Measurements from ENCODE around the gene ISYNA1. TPM values are rescaled to one million over a fixed set of nuclear protein-coding genes. Genes with fewer than 3 reads are reported as not detected.
"Not testable (repeated sequence)": the region's sequence is repeated elsewhere in the genome, so short reads cannot be mapped to it uniquely, and the experiment has no call there.

The ISYNA1 gene
- total RNA-seq, 1 experiment from 2014 or later, result 6.8 TPM

DNA sequence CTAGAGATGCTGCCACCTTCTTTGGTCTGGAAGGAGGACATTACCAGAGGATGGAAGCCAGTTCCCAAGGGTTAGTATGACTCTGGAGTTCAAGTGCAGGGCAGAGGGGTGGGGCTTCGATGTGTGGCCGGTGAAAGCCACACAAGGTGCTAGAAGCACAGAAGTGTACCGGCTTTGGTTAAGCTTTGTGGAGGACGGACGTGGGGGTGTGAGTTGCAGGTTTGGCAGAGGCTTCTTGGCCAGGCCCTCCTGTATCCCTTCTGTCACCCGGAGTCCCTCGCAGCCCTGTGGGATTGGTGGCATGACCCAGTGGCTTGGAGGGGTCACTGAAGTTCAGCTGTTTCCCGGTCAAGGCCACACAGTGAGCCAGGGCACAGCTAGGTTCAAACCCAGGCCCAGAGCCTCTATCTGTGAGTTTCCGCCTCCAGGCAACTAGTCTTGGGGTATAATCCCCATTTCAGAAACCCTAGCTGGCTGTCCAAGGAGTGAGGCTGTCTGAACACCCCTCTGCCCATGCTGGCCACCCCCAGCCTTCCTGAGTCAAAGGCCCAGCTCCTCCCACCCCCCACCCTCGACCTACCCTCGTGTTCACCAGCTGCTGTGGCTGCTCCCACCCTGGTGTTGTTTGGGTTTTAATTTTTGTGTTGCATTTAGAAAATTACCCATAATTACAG, 23.3 kb downstream of the ISYNA1 start:
- DNase-seq (ENCODE audit: unreplicated experiment), result no peak
- Mint-ChIP-seq H3K27ac (ENCODE audit: low read depth, unreplicated experiment) (no peak overlapping the region), H3K4me3 (ENCODE audit: unreplicated experiment) (no peak overlapping the region), H3K27me3 (ENCODE audit: insufficient read depth, unreplicated experiment) (no peaks in the 10 kb centered on the region), H3K9me3 (ENCODE audit: unreplicated experiment) (no peaks in the 10 kb centered on the region), H3K4me1 (ENCODE audit: insufficient read depth, unreplicated experiment) (peaks cover 16% of the 10 kb centered on the region), H3K36me3 (ENCODE audit: insufficient read depth, unreplicated experiment) (no peaks in the 10 kb centered on the region)
- ChIA-PET CTCF (interaction anchor here (0.5 to 6.7 kb wide), 11 partner anchors 16 to 208 kb away, joined by 3 to 118 read pairs (median 3); partner anchors contain the start of gene GDF15), POLR2A (interaction anchor here (0.7 kb wide), 2 partner anchors 37 to 133 kb away, joined by 3 to 4 read pairs; partner anchors contain the start of gene JUND)
- TF ChIP-seq, protein P1, sequence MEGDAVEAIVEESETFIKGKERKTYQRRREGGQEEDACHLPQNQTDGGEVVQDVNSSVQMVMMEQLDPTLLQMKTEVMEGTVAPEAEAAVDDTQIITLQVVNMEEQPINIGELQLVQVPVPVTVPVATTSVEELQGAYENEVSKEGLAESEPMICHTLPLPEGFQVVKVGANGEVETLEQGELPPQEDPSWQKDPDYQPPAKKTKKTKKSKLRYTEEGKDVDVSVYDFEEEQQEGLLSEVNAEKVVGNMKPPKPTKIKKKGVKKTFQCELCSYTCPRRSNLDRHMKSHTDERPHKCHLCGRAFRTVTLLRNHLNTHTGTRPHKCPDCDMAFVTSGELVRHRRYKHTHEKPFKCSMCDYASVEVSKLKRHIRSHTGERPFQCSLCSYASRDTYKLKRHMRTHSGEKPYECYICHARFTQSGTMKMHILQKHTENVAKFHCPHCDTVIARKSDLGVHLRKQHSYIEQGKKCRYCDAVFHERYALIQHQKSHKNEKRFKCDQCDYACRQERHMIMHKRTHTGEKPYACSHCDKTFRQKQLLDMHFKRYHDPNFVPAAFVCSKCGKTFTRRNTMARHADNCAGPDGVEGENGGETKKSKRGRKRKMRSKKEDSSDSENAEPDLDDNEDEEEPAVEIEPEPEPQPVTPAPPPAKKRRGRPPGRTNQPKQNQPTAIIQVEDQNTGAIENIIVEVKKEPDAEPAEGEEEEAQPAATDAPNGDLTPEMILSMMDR (IDR thresholded peaks at IDR 0.05; ENCODE audit: unreplicated experiment), result no peak
- intact Hi-C loops (cut with micrococcal nuclease), result no loop called here
- BruUV-seq (replicated peaks), result no TSS peak

DNA sequence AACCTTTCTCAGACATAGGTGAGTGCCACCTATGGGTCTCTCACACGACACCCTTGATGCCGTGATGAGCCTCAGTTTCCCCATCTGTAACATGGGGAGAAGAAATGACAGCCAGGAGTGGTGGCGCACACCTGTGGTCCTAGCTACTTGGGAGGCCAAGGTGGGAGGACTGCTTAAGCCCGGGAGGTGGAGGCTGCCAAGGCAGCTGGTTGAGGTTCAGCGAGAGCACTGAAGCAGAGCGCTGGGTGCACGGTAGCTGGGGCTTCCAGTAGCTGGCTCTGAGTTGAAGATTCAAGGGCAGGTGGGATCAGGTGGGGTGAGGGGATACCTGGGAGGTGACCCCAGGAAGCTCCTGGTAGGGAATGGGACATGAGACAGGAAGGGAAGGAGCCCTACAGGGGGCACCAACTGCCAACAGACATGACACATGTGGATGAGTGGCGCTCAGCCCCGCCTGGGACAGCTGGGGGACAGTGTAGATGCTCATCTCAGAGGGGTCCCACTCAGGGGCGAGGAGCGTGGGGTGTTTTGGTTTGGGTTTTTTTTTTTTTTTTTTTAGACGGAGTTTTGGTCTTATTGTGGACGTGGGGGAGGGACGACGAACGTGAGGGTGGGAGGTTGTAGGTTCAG, 25.2 kb downstream of the ISYNA1 start:
- DNase-seq (ENCODE audit: unreplicated experiment), result no peak
- Mint-ChIP-seq H3K9me3 (ENCODE audit: unreplicated experiment) (no peaks in the 10 kb centered on the region), H3K27me3 (ENCODE audit: insufficient read depth, unreplicated experiment) (no peaks in the 10 kb centered on the region), H3K36me3 (ENCODE audit: insufficient read depth, unreplicated experiment) (no peaks in the 10 kb centered on the region), H3K4me1 (ENCODE audit: insufficient read depth, unreplicated experiment) (peaks cover 6% of the 10 kb centered on the region), H3K27ac (ENCODE audit: low read depth, unreplicated experiment) (no peak overlapping the region), H3K4me3 (ENCODE audit: unreplicated experiment) (no peak overlapping the region)
- POLR2A ChIA-PET, result no interaction called here
- no TSS peak for BruUV-seq (replicated peaks)
- TF ChIP-seq, protein P1 (IDR thresholded peaks at IDR 0.05; ENCODE audit: unreplicated experiment), result no peak
- CTCF ChIA-PET, result interaction anchor here (0.5 to 6.7 kb wide), 14 partner anchors 11 to 161 kb away, joined by 3 to 118 read pairs (median 4); partner anchors contain the start of gene GDF15
- intact Hi-C loops (cut with micrococcal nuclease), result no loop called here

DNA sequence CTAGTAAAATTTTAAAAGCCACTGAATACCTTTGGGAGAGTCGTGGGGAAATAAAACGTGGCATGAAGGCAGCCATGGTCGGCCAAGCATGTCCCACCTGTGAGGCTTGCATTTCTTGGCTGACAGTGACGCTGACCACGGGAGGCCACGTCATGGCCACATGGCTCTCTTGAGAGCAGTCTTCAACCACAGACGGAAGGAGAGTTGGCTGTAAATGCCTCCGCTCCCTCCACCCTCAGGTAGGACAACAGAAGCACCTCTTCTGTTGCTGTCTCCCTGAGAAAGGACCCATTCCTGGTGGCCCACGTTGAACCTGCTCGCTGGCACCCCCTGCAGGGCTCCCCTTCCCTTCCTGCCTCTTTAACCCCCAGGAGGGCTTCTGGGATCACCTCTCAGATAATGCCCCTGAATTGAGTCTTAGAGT, 29.9 kb downstream of the ISYNA1 start:
- TF ChIP-seq, protein P1 (IDR thresholded peaks at IDR 0.05; ENCODE audit: unreplicated experiment), result no peak
- no peak overlapping the region for H3K4me3 Mint-ChIP-seq (ENCODE audit: unreplicated experiment)
- H3K9me3 Mint-ChIP-seq (ENCODE audit: unreplicated experiment), result no peaks in the 10 kb centered on the region
- BruUV-seq (replicated peaks), result no TSS peak
- no peak overlapping the region for H3K27ac Mint-ChIP-seq (ENCODE audit: low read depth, unreplicated experiment)
- DNase-seq (ENCODE audit: unreplicated experiment), result no peak
- H3K36me3 Mint-ChIP-seq (ENCODE audit: insufficient read depth, unreplicated experiment), result no peaks in the 10 kb centered on the region
- POLR2A ChIA-PET, result interaction anchor here (0.7 kb wide), 1 partner anchor 556 kb away, joined by 4 read pairs; no protein-coding TSS in a partner anchor
- peaks cover 6% of the 10 kb centered on the region for H3K4me1 Mint-ChIP-seq (ENCODE audit: insufficient read depth, unreplicated experiment)
- no peaks in the 10 kb centered on the region for H3K27me3 Mint-ChIP-seq (ENCODE audit: insufficient read depth, unreplicated experiment)
- CTCF ChIA-PET, result no interaction called here
- intact Hi-C loops (cut with micrococcal nuclease), result no loop called here

DNA sequence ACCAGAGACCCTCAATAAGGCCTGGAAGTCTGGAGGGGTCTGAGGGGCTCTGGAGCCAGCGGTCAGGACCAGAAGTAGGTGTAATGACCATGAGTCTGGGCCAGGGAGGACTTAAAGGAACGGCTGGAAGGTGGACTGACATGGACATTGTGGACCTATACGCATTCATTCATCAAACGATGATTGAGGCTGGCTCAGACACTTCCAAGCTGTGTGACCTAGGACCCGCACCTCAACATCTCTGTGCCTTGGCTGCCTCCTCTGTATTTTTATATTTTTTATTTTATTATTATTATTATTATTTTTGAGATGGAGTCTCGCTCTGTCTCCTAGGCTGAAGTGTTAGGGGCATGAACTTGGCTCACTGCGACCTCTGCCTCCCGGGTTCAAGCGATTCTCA, 31.2 kb downstream of the ISYNA1 start:
- POLR2A ChIA-PET, result no interaction called here

DNA sequence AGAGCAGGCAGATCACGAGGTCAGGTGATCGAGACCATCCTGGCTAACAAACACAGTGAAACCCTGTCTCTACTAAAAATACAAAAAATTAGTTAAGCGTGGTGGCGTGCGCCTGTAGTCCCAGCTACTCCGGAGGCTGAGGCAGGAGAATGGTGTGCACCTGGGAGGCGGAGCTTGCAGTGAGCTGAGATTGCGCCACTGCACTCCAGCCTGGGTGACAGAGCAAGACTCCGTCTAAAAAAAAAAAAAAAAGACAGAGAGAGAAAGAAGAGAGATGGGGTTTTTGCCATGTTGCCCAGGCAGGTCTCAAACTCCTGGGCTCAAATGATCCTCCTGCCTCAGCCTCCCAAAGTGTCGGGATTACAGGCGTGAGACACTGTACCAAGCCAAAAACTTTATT, 32.2 kb downstream of the ISYNA1 start:
- H3K27ac Mint-ChIP-seq (ENCODE audit: low read depth, unreplicated experiment), result not testable (repeated sequence)

More for the DNA sequence above, 31.2 kb downstream of the ISYNA1 start:
- Mint-ChIP-seq H3K36me3 (ENCODE audit: insufficient read depth, unreplicated experiment) (no peaks in the 10 kb centered on the region), H3K9me3 (ENCODE audit: unreplicated experiment) (no peaks in the 10 kb centered on the region), H3K4me1 (ENCODE audit: insufficient read depth, unreplicated experiment) (peaks cover 9% of the 10 kb centered on the region), H3K4me3 (ENCODE audit: unreplicated experiment) (no peak overlapping the region), H3K27ac (ENCODE audit: low read depth, unreplicated experiment) (no peak overlapping the region), H3K27me3 (ENCODE audit: insufficient read depth, unreplicated experiment) (no peaks in the 10 kb centered on the region)
- BruUV-seq (replicated peaks), result no TSS peak
- intact Hi-C loops (cut with micrococcal nuclease), result no loop called here
- no peak for DNase-seq (ENCODE audit: unreplicated experiment)
- TF ChIP-seq, protein P1 (IDR thresholded peaks at IDR 0.05; ENCODE audit: unreplicated experiment), result no peak
- CTCF ChIA-PET, result interaction anchor here (0.7 to 2.6 kb wide), 3 partner anchors 18 to 1149 kb away, joined by 3 to 12 read pairs (median 3); no protein-coding TSS in a partner anchor

More for the DNA sequence above, 32.2 kb downstream of the ISYNA1 start:
- CTCF ChIA-PET, result interaction anchor here (2.6 kb wide), 1 partner anchor 17 kb away, joined by 12 read pairs; no protein-coding TSS in a partner anchor
- DNase-seq (ENCODE audit: unreplicated experiment); H3K27me3 Mint-ChIP-seq (ENCODE audit: insufficient read depth, unreplicated experiment); intact Hi-C loops (cut with micrococcal nuclease); BruUV-seq (replicated peaks); H3K4me3 Mint-ChIP-seq (ENCODE audit: unreplicated experiment); POLR2A ChIA-PET; H3K9me3 Mint-ChIP-seq (ENCODE audit: unreplicated experiment); H3K36me3 Mint-ChIP-seq (ENCODE audit: insufficient read depth, unreplicated experiment): not testable (repeated sequence)
- peaks cover 11% of the 10 kb centered on the region for H3K4me1 Mint-ChIP-seq (ENCODE audit: insufficient read depth, unreplicated experiment)
